Measurements from ENCODE around the gene MOSPD3.
"Not testable (repeated sequence)": the region's sequence is repeated elsewhere in the genome, so short reads cannot be mapped to it uniquely, and the experiment has no call there.

Gene MOSPD3

GRCh38 chr7:100649826-100650565 is 37.7 kb downstream of the MOSPD3 start:
- FAIRE-seq: no peak
- DNase-seq (ENCODE audit: insufficient read length, low spot score): no peak
- TF ChIP-seq, protein P1, sequence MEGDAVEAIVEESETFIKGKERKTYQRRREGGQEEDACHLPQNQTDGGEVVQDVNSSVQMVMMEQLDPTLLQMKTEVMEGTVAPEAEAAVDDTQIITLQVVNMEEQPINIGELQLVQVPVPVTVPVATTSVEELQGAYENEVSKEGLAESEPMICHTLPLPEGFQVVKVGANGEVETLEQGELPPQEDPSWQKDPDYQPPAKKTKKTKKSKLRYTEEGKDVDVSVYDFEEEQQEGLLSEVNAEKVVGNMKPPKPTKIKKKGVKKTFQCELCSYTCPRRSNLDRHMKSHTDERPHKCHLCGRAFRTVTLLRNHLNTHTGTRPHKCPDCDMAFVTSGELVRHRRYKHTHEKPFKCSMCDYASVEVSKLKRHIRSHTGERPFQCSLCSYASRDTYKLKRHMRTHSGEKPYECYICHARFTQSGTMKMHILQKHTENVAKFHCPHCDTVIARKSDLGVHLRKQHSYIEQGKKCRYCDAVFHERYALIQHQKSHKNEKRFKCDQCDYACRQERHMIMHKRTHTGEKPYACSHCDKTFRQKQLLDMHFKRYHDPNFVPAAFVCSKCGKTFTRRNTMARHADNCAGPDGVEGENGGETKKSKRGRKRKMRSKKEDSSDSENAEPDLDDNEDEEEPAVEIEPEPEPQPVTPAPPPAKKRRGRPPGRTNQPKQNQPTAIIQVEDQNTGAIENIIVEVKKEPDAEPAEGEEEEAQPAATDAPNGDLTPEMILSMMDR (IDR thresholded peaks at IDR 0.05; ENCODE audit: insufficient read depth, missing control alignments): no peak

- TF ChIP-seq, protein P1 (IDR thresholded peaks at IDR 0.05; ENCODE audit: insufficient read depth, missing control alignments): no peak
- no peak for FAIRE-seq
- DNase-seq (ENCODE audit: insufficient read length, low spot score): no peak
These were observed 42.8 kb downstream of the MOSPD3 start for GRCh38 chr7:100654908-100655831.

DNA sequence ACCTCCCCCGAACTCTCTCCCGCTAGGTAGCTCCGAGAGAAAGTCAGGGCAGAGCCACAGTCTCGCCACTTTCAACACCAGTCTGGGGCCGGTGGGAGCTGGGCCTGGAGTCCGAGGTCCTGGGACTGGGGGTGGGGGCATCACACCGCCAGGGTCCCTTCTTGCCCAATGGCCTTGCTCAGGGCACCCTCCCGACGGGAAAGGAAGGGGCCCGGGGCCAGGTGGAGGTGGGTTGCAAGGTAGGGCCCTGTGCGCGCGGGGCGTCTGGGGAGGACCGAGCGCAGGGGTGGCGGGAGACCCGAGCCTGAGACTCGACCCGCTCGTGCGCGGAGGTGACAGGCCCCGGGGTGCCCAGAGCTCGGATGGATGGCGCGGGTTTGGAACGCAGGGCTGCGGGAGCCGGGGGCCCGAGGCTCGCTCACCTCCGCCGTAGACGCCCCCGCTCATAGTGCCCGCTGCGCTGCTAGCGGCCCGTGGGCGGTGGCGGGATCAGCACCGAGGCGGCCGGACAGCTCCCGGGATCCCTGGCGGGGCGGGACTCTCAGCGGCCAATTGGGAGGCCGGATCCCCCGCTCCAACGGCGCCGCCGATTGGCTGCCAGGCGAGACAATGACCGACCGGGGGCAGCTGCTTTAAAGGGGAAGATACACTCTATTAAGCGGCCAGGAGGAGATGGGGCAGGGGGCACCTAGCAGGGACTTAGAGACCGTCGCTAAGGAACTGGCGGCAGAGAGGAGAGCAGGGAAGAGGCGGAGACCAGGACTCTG is 43.8 kb downstream of the MOSPD3 start, which contains the start of gene ACTL6B:
Gene ACTL6B, minus strand, starts transcription at position 541 of the 767 bp plus-strand sequence. Its CDS starts 94 bp downstream, at position 447.
- FAIRE-seq: no peak
- DNase-seq (ENCODE audit: insufficient read length, low spot score): peak; percentile 100
- TF ChIP-seq, protein P1 (IDR thresholded peaks at IDR 0.05; ENCODE audit: insufficient read depth, missing control alignments): no peak

- DNase-seq (ENCODE audit: insufficient read length, low spot score): not testable (repeated sequence)
These were observed 49.9 kb downstream of the MOSPD3 start for GRCh38 chr7:100662194-100662776.

More at GRCh38 chr7:100662194-100662776, 49.9 kb downstream of the MOSPD3 start:
- FAIRE-seq: not testable (repeated sequence)
